Activated naive CD4-positive, alpha-beta T cell treated with anti-CD3 and anti-CD28 coated beads, Interleukin-2, amount 50 U/mL, for 16 hours (primary cell): ENCODE results near the gene SH2D1B.

Source experiments
- DNase-seq: peaks from one replicate; pipeline ENCODE4 v3.0.0-alpha.2; 2020

The SH2D1B gene

DNA sequence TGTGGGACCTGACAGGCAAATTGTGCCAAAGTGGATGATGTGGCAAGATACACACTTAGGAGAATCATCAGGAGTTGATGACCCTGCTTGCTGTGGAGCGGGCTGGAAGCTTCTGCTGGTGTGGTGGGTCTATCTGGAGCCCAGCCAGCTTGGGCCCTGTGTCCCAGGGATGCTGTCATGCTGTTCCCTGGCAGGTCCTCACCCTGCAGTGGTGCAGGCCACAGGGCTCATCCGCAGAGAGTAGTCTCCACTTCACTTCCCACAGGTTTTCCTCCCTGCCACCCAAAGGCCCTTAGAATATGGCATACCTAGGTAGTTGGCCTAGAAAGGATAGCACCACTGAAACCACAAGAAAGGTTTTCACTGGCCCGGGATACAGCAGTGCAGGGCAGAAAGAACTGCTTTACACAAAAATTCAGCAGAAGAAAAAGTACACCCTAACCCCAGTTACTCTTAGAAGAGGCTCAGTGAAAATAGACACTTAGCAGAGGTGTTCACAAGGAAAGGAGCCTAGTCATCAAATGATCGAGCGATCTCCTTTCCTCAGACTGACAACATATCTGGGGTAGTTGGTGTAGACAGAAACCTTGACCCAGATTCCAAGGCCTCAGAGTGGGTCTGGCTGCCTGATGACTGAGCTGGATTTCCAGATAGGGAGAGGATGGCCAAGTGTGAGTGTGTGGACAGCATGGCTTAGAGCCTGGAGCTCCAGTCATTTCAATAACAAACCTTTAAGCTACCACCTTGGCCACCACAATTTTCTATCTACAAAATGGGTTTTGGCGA lies 31.7 kb downstream of the SH2D1B start:
- DNase-seq = no peak

DNA sequence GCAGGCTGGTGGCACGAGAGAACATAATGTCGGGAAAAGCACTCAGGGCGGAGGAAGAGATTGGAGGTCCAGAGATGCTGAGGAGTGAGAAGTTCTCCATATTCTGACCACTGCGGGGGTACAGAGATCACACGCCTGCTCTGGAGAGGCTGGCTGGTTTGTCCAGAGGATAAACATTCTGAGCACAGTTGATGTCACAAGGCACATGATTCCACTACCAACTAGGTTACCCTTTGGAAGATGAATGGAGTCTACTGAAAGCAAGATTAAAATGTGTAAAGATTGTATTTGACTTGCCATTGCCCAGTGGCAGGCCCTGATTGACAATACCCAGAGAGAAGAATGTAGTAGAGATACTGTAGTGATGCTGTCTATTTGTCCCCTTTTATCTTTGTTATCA lies 35.2 kb downstream of the SH2D1B start, which contains the start of gene SPATA46:
TSS of gene SPATA46 (minus strand) at position 164 of the 400 bp plus-strand sequence. CDS start at position 100, 64 bp downstream.
- no peak for DNase-seq

DNA sequence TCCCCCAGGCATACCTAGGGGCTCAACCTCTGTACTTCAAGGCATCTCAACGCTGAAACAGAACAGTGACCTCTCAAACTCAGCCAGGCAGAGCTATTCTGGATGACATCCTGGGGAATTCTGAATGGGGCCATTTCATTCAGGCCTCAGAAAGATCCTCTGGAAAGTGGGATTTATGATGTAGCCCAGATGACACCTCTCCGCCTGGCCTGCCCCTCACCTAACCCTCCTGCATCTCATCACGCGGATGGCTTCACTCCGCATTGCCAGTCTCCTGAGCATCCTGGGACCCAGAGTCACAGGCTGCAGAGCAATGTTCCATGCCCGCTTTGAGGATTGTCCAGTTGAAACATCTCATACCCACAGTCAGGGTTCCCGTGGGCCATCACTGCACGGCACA lies 36.5 kb downstream of the SH2D1B start:
- no peak for DNase-seq

DNA sequence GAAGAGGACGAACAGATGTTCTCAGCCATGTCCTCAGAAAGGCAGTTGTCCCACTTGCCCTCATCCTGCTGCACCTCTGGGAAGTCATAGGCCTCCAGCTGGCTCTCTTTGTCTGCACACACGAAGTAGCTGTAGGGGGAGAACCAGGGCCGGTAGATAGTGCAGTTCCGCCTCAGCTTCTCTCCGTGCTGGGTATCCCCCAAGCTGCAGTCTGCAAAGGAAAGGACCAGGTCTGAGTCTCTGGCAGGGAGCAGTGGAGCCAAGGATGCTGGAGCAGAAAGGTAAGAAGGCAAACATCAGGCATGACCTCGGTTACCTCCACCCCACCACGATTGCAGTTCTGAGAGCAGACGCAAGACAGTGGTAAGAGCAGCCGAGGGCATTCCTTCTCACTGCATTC lies 37.5 kb downstream of the SH2D1B start:
- DNase-seq = no peak

DNA sequence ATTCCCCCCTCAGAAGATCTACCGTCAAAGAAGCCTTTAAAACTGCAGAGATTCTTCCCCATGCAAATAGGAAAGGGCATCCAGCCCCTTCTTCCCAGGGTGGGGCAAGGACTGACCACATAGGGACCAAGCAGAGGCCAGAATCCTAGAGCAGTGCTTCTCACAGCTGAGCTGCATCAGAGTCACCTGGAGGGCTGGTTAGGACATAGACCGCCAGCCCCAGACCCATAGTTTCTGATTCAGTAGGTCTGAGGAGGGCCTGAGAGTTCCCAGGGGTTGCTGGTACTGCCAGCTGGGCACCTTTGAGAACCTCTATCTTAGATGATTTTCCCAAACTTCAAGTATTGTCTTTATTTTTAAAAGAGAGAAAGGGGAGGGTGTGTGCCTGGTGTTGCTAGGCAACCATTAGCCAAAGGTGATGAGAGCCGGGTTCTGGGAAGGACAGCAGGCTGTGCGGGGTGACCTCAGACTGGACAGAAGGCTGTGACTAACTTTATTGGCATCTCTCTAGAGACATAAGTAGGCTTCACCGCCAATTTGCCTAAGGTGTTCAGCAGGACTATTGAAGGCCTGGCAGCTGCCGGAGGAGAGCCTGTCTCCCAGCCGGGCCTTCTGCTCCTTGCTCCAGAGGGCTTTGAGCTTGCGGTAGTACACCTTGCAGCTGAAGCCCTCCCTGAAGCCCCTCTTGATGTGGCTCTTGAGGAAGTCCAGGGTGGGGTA lies 38.2 kb downstream of the SH2D1B start:
- no peak for DNase-seq

DNA sequence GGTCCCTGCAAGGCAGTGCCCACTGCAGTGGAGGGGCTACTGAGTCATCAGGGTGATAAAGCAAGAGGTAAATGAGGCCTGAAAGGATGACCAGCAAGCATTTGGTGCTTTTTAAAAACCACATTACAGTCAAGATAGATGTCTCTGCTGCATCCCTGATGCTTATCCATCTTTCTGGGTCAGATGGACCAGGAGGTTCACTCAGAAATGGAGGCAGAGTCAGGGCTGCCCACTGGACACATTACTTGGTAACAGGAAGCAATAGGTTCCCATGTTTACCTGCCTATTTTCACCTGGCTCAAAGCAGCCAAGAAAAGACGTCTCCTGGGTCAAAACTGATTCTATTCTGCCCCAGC lies 38.9 kb downstream of the SH2D1B start:
- DNase-seq = no peak

DNA sequence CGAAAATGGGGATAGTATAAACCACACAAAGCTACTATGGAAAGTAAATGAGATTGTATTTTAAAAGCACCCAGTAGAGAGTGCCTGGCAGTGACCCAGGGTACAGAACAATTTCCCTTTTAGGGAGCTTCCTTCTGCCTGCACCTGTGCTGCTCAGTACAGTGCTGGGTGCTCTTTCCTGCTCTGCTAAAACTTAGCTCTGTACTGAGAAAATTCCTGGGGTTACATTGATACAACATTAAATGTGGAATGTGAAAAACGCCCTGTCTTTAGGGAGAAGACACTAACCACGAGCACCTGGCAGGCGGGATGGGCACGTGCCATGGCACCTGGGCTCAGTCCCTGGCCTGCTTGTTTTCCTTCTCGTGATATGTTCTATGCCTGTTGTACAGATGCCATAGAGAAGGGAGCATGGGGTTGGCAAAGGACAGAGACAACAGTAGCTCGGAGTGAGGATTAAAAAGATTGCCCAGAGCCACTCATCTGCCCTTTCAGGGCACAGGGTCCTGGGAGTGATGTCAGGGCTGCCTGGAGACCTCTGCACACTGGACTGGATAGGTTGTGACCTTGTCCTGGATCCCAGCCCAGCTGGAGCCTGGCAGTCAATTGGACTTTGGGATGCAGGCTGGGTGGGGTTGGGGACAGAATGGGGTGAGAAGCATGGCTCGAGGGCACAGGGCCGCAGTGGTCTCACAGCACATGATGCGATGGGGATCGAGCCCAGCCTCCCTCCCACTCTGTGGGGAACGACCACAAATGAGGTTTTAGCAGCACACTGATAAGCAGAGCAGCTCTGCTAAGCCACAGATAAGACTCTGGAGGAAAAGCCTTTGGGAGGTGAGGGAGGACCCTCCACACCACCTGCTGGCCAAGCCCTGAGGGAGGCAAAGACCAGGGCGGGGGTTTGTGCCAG lies 39.5 kb downstream of the SH2D1B start:
- no peak for DNase-seq

DNA sequence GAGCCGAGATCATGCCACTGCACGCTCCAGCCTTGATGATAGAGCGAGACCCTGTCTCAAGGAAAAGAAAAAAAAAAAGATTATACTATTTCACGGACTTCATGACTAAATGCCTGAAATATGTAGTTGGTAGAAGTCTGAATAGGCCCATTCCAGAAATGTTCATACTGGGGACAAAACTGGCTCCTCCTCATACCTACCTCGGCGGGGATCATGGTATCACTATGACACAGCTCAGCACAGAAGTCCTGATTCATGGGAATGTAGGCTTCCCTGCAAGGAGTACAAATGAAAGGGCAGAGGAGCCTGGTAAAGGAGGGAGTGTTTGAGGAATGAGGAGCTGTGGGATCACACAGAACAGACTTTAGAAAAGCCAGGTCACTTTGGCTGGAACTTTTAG lies 40.3 kb downstream of the SH2D1B start:
- DNase-seq = no peak

DNA sequence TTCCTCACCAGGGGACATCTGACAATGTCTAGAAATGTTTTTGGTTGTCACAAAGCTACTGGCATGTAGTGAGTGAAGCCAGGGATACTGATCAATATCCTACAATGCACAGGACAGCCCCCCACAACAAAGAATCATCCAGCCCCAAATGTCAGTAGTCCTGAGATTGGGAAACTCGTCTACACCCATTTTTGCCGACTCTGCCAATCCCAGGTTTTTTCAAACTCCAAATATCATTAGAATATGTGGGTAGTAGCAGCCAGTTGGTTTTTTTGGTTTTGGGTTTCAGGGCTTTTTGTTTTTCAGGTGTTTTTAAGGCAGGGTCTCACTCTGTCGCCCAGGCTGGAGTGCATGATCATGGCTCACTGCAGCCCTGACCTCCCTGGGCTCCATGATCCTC lies 41.2 kb downstream of the SH2D1B start:
- no peak for DNase-seq

DNA sequence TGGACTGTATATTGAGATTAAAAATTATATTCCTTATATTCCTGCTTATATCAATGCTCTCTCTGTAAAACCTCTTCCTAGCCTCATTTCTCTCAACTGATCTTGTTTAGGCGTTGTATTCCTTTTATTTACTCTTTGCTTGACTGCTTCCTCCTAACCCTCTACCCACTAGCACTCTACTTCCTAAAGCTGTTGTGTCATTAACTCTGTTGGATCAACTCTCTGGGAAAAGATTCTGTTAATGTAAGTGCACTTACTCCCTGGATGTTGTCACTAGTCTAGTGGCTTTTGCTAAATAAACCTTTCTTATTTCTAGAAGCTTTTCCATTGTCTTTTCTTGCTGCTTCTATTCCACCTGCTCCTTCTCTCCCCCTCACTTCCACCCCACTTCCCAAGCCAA lies 41.8 kb downstream of the SH2D1B start:
- DNase-seq = no peak

DNA sequence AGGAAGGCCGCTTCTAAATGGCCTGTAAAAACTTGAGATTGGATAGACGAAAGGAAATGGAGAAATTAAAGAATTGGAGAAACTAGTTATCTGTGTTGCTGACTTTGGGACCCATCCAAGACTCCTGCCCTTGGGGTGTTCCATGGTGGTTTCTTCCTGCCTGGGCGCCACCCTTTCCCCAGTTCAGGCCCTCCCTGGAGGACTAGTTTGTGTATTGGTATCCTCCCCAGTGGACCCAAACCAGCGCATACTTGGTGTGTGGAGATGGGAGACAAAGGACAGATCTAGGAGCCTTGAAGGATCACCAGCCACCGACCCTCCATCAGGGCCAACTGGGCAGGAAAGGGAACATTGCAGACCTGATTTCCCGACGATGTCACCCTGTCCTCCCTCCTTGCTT lies 42.4 kb downstream of the SH2D1B start:
- no peak for DNase-seq

DNA sequence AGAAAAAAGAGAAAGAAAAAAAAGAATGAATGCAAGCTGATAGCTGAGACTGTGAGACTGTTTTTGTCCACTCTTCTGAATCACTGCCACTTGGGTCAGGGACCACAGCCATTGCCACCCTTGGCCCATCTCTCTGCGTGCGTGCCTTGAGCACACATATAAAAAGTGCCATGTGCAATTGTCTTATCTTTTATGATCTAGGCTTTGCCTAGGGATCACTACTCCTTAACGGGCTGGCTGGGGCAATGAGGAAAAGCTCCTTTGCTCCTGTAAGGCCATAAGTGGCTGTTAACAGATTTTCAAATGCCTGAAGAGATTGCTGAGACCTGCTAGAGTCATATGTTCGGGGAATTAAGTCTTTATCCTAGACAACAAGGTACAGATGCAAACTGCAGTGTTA lies 43.5 kb downstream of the SH2D1B start:
- no peak for DNase-seq

DNA sequence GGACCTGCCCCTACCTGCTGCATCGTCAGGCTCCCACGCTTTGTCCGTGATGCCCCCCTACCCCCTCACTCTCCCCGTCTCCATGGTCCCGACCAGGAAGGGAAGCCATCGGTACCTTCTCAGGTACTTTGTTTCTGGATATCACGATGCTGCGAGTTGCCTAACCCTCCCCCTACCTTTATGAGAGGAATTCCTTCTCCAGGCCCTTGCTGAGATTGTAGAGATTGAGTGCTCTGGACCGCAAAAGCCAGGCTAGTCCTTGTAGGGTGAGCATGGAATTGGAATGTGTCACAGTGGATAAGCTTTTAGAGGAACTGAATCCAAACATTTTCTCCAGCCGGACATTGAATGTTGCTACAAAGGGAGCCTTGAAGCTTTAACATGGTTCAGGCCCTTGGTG lies 44.2 kb downstream of the SH2D1B start:
- no peak for DNase-seq

DNA sequence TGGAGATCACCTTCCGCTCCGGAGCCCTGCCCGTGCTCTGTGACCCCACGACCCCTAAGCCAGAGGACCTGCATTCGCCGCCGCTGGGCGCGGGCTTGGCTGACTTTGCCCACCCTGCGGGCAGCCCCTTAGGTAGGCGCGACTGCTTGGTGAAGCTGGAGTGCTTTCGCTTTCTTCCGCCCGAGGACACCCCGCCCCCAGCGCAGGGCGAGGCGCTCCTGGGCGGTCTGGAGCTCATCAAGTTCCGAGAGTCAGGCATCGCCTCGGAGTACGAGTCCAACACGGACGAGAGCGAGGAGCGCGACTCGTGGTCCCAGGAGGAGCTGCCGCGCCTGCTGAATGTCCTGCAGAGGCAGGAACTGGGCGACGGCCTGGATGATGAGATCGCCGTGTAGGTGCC lies 44.9 kb downstream of the SH2D1B start:
- no peak for DNase-seq

DNA sequence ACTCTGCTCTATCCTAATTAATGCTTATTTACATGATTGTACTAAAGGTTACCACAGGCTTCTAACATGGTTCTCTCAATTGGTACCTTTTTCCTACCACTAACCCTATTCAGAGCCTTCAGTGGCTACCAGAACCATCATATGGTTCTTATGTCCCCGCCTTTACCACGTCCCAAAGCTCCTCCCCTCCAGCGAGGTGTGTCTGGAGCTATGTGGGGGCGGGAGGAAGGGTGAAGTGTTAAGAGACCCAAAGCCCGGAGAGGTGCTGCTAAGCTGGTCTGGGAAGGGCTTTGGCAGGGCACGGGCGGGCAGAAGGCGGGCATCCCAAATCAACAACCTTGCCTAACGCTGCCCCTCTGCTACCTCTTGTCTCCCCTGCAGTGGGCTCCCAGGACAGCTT lies 45.3 kb downstream of the SH2D1B start:
- no peak for DNase-seq

DNA sequence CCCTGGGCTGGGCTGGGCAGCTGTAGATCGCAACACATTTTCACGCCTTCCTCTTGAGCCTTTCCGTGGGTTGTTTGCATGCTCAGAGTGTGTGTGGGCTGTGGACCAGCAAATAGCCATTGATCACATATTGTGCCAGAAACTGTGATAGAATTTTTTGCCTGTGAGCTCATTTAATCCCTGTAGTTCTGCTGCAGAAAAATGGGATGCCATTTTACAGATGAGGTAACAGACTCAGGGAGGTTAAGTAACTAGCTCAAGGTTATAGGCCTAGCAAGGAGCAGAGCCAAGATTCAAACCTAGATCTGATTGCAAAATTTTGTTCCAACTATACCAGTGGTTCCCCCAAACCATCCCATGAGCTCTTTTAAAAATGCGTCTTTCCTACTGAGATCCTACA lies 45.8 kb downstream of the SH2D1B start:
- no peak for DNase-seq

DNA sequence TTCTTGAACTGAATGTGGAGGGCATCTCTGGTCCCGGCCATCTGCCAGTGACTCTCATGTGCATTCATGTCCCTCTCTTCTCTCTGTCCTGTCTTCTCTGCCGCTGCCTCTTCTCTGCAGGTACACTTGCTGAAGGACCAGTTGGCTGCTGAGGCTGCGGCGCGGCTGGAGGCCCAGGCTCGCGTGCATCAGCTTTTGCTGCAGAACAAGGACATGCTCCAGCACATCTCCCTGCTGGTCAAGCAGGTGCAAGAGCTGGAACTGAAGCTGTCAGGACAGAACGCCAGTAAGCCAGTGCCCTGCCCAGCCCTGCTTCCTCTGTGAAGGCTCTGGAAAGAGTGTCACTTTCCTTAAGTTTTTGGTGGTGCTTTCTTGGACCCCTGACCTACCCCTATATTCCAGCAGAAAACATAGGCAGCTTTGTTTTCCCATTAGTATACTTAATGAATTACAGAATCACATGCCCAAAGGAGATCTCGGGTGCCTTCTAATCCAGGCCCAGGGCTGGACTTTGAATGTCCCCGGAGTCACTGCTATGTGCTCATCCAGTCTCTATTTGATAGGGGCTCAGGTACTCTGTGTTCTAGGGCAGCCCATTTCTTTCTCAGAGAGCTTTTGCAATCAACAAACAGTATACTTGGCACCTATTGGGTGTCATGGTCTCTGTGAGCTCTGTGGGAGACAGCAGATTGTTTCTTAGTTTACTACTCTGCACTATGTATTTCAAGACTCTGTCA lies 46.5 kb downstream of the SH2D1B start:
- no peak for DNase-seq

DNA sequence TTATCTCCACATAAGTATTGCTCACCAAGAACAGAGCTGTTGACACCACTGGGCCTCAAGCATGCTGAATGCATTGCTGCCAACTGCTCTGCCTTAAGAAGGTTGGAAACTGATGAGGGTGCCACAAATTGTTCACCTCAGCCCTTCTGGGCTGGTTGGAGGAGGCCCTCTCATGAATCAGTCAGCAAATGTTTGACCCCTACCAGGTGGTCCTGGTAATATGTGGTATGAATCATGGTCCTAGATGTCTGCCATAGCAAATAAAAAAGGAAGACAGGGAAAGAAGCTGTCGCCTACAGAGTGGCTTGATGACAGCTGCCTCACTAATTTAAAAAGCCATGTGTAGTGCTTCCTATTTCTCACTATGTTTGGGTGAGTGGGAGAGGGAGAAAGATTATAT lies 47.4 kb downstream of the SH2D1B start:
- DNase-seq = no peak

DNA sequence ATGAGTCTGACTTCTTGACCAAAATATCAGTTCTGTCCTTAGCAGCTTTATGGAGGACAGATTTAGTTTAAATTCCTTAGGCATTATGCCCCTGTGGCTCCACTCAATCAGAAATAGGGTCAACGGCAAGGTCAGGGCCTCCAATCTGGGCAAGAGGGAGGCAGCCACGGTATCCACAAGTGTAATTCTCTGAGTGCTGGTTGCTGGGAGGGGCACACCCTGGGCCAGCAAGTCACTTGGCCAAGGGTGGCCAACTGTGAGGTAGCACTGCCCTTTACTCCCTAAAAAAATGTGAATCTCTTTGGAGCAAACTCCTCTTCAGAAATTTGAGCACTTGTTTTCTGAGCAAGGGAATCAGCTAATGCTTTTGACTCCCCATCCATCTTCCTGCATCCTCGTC lies 48.1 kb downstream of the SH2D1B start:
- DNase-seq = no peak

DNA sequence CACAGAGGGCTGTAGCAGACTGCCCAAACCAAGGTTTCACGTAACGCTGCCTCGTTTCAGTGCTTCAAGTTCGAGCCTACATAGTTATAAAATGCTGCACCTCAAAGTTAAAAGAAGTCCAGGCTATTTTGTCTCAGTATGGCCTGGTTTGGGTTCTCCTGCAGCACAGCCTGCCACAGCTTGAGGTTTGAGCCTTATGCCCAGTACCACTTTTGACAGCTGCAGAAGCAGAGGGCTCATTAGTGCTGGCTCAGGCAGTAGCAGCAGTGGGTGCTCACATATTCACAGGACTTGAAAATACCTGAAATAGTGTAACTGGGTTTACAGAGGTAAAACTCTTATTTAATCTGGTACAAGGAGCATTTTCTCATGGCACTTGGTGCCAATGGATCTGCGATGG lies 50.6 kb downstream of the SH2D1B start:
- no peak for DNase-seq

DNA sequence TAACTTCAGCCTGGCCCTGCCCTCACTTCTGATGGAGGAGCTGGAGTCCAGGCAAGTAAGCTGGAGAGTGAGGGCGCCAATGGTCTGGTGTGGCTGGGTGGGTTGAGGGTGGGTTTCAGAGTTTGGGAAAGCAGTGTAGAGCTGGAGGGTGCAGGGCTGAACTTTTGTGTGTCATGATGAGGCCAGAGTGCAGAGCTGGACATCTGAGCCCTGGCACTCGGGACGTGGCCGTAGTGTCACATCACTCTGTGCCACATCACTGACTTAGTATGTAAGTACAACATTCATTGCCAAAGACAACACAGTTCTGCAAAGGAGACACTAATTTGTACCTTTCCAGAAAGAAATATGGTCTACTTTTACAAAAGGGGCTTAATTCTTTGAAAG lies 51.1 kb downstream of the SH2D1B start:
- DNase-seq = no peak

DNA sequence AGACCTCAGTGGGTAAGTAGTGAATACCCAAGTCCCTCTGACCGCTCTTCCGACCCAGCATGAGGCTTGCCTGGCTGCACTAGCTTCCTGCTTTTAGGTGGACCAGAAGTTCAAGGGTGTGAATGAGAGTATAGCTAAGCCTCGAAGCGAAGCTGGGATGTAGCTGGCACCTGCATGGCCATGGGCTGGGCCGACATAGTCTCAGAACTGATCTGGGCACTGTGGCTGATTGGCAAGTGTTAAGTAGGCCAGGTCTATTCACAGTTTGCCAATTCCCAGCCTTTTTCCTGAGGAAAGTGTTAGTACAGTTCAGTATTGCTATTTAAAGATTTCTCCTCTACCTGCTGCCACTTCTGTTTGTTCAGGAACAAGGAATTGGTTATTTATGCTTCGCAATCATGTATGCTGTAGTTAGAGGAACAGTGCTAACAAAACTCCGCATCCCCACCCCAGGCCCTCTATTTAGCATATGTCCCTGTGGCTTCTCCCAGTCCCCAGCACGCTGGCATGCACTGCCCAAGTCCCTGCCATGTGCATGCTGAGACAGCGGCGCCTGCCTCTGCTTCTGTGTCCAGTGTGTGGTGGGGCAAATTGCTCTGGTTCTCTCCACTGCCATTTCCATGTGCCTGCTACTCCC lies 51.6 kb downstream of the SH2D1B start:
- no peak for DNase-seq
